PFSK-1 (cell line): ENCODE results near the gene PTPN14.

Experiments
- FOXP2 ChIP-seq: optimal IDR thresholded peaks from 2 replicates; pipeline ENCODE3; 2011; ENCODE audit warnings: borderline replicate concordance, control low read depth, inconsistent platforms; ENCODE audit not compliant: insufficient read depth; ENCODE audit errors: extremely low read length, extremely low read depth
- POLR2AphosphoS5 ChIP-seq: IDR thresholded peaks from 2 replicates; pipeline ENCODE4 v1.6.1; 2012; ENCODE audit warnings: low read depth, mild to moderate bottlenecking, control low read depth, low read length, moderate library complexity
- SIN3A ChIP-seq: IDR thresholded peaks from 2 replicates; pipeline ENCODE4 v1.6.1; 2012; ENCODE audit warnings: mild to moderate bottlenecking, low read length, moderate library complexity, borderline replicate concordance; ENCODE audit not compliant: insufficient read depth
- TAF1 ChIP-seq: IDR thresholded peaks from 2 replicates; pipeline ENCODE4 v1.6.1; 2012; ENCODE audit warnings: low read length, control low read depth, borderline replicate concordance; ENCODE audit not compliant: insufficient read depth
- TF ChIP-seq, protein P1 (sequence below), 2 experiments: IDR thresholded peaks; 2 replicates each; pipeline versions ENCODE4 v1.6.1 to v1.8.0; 2011 to 2012; ENCODE audit warnings: low read depth in 2 of 2, low read length in 2 of 2, control low read depth in 1 of 2, inconsistent platforms in 1 of 2, mild to moderate bottlenecking in 1 of 2, moderate library complexity in 1 of 2; ENCODE audit not compliant: insufficient read depth in 1 of 2

DNA sequence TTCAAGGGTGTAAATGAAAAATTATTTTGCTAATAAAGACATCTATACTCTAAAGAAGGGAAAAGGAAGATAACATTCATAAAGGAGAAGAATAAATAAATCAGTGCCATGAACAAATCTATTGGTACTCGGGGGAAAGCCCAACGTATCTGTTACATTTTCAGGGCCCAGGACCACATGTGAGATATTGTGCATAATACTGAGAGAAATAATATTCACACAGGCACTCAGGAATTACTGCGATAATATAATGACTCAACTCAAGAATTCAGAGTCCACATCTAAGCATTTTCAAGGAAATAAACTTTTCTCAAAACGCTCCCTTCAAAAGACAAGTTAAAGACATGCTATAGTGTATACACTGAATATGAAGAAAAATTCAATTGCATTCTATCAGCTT lies 161.7 kb downstream of the PTPN14 start:
- TF ChIP-seq POLR2AphosphoS5 (no peak), SIN3A (no peak), TAF1 (no peak), FOXP2 (no peak)
- TF ChIP-seq, protein P1, sequence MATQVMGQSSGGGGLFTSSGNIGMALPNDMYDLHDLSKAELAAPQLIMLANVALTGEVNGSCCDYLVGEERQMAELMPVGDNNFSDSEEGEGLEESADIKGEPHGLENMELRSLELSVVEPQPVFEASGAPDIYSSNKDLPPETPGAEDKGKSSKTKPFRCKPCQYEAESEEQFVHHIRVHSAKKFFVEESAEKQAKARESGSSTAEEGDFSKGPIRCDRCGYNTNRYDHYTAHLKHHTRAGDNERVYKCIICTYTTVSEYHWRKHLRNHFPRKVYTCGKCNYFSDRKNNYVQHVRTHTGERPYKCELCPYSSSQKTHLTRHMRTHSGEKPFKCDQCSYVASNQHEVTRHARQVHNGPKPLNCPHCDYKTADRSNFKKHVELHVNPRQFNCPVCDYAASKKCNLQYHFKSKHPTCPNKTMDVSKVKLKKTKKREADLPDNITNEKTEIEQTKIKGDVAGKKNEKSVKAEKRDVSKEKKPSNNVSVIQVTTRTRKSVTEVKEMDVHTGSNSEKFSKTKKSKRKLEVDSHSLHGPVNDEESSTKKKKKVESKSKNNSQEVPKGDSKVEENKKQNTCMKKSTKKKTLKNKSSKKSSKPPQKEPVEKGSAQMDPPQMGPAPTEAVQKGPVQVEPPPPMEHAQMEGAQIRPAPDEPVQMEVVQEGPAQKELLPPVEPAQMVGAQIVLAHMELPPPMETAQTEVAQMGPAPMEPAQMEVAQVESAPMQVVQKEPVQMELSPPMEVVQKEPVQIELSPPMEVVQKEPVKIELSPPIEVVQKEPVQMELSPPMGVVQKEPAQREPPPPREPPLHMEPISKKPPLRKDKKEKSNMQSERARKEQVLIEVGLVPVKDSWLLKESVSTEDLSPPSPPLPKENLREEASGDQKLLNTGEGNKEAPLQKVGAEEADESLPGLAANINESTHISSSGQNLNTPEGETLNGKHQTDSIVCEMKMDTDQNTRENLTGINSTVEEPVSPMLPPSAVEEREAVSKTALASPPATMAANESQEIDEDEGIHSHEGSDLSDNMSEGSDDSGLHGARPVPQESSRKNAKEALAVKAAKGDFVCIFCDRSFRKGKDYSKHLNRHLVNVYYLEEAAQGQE (IDR thresholded peaks at IDR 0.05; ENCODE audit: insufficient read depth in 1 of 2, low read depth in 2 of 2, low read length in 2 of 2) = no peak
